PC-9 (cell line): ENCODE measurements around the gene SETBP1. TPM values are rescaled to one million over a fixed set of nuclear protein-coding genes. Genes with fewer than 3 reads are reported as not detected.
A peak's percentile ranks its signal among the peaks of the same experiment; 100 is the strongest.

ENCODE experiments used
- BruUV-seq: library from RNA; stranded (reverse); fragments of 400-500 nt; replicated peaks from 2 replicates; lab custom pipeline; 2021; lab: Mats Ljungman, UMichigan
- CTCF ChIA-PET: fragments of 300-600 bp; sonication (Branson Sonifier 250); formaldehyde crosslinking; loops from one replicate; lab custom pipeline; 2022; ENCODE audit warnings: antibody characterized with exemption; lab: Charles Lee
- POLR2A ChIA-PET: fragments of 300-600 bp; sonication (Branson Sonifier 250); formaldehyde crosslinking; loops from one replicate; lab custom pipeline; 2022; ENCODE audit warnings: antibody characterized with exemption; ENCODE audit not compliant: unreplicated experiment; lab: Charles Lee
- DNase-seq, 2 experiments: peaks; one replicate each; pipeline versions ENCODE4 v3.0.0 to v3.0.0-alpha.2; 2015 to 2022; ENCODE audit warnings: mixed read lengths in 1 of 2
- H2AFZ ChIP-seq: fragments of 200-600 bp; sonication (generic); 2 replicates; pipeline ENCODE4 v1.8.1; 2017; ENCODE audit warnings: antibody characterized with exemption
- H3F3A ChIP-seq: fragments of 200-600 bp; sonication (generic); 2 replicates; pipeline ENCODE4 v1.8.1; 2017; ENCODE audit warnings: antibody characterized with exemption, mild to moderate bottlenecking, low read depth; ENCODE audit not compliant: insufficient read depth
- H3K27ac ChIP-seq: fragments of 200-600 bp; sonication (generic); 2 replicates; pipeline ENCODE4 v1.6.1; 2016; ENCODE audit warnings: mixed run types
- H3K27me3 ChIP-seq: fragments of 200-600 bp; sonication (generic); 2 replicates; pipeline ENCODE4 v1.6.1; 2016; ENCODE audit warnings: low read depth, mixed run types; ENCODE audit not compliant: insufficient read depth
- H3K36me3 ChIP-seq: fragments of 200-600 bp; sonication (generic); 2 replicates; pipeline ENCODE4 v1.6.1; 2016; ENCODE audit warnings: low read depth, mixed run types
- H3K4me1 ChIP-seq: fragments of 200-600 bp; sonication (generic); replicated peaks from 2 replicates; pipeline ENCODE4 v1.6.1; 2016; ENCODE audit warnings: mixed run types; ENCODE audit not compliant: insufficient read depth
- H3K4me2 ChIP-seq: fragments of 200-600 bp; sonication (generic); 2 replicates; pipeline ENCODE4 v1.6.1; 2017; ENCODE audit warnings: mixed run types
- H3K4me3 ChIP-seq: fragments of 200-600 bp; sonication (generic); 2 replicates; pipeline ENCODE4 v1.6.1; 2016; ENCODE audit warnings: mixed run types
- H3K79me2 ChIP-seq: fragments of 200-600 bp; sonication (generic); 2 replicates; pipeline ENCODE4 v1.6.1; 2017; ENCODE audit warnings: low read depth, mixed run types
- H3K9me2 ChIP-seq: fragments of 200-600 bp; sonication (generic); 2 replicates; pipeline ENCODE4 v1.8.1; 2017; ENCODE audit warnings: mild to moderate bottlenecking; ENCODE audit not compliant: insufficient read depth
- H3K9me3 ChIP-seq: fragments of 200-600 bp; sonication (generic); 2 replicates; pipeline ENCODE4 v1.8.1; 2016; ENCODE audit warnings: low read depth; ENCODE audit not compliant: insufficient read depth
- H4K20me1 ChIP-seq: fragments of 200-600 bp; sonication (generic); 2 replicates; pipeline ENCODE4 v1.8.1; 2017; ENCODE audit not compliant: insufficient read depth
- CTCF ChIP-seq: fragments of 200-600 bp; sonication (generic); conservative IDR thresholded peaks from 2 replicates; pipeline ENCODE4 v1.6.1; 2017; ENCODE audit warnings: mixed run types, antibody characterized with exemption, mild to moderate bottlenecking, moderate library complexity
- EZH2 ChIP-seq: fragments of 200-600 bp; sonication (generic); IDR thresholded peaks from 2 replicates; pipeline ENCODE4 v1.8.0; 2017; ENCODE audit warnings: antibody characterized with exemption, low read depth
- intact Hi-C: fragments of 100-400 bp; cut with micrococcal nuclease; formaldehyde crosslinking; loops from one replicate; pipeline ENCODE4 v1.10.0; 2022; ENCODE audit not compliant: unreplicated experiment
- total RNA-seq: library from RNA; stranded (reverse); gene quantifications from 2 replicates; pipeline ENCODE4 v1.2.3, GENCODE V29; 2021

SETBP1 gene
- total RNA-seq, 1 experiment from 2014 or later = 9.0 TPM

DNA sequence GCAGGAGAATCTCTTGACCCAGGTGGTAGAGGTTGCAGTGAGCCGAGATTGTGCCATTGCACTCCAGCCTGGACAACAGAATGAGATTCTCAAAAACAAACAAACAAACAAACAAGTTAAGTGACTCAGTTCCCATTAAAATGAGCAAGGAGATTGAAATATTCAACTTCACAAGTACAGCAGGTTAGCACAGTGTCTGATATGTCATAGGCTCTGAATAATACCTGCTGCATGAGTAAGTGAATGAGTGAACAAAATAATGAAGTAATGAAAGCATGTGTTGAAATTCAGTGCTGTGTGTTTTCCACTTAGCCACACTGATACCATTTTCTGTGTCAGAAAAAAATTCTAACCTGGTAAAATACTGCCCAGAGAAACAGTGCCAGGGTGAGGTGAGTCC lies 41.9 kb upstream of the SETBP1 start:
- no TSS peak for BruUV-seq
- POLR2A ChIA-PET = no interaction called here

GRCh38 chr18:44643004-44643403 lies 37.7 kb upstream of the SETBP1 start:
- H3K4me1 ChIP-seq = peaks cover 11% of the 10 kb centered on the region
- no TSS peak for BruUV-seq
- no peaks in the 10 kb centered on the region for H3K27me3 ChIP-seq
- H3K4me3 ChIP-seq = no peak overlapping the region
- H3K9me2 ChIP-seq = no peaks in the 10 kb centered on the region; the same call in 1 of the 2 replicates
- no peak overlapping the region for H2AFZ ChIP-seq
- H4K20me1 ChIP-seq = no peaks in the 10 kb centered on the region
- no peak for DNase-seq
- TF ChIP-seq CTCF = no peak
- no peak for TF ChIP-seq EZH2
- ChIA-PET POLR2A (interaction anchor here (0.6 kb wide), 1 partner anchor 54 kb away, joined by 4 read pairs; no protein-coding TSS in a partner anchor), CTCF (no interaction called here)
- H3K4me2 ChIP-seq = no peak overlapping the region
- H3K79me2 ChIP-seq = no peaks in the 10 kb centered on the region
- H3K9me3 ChIP-seq = 0 out of 2 replicates have a peak, but pooled peaks cover 3% of the 10 kb centered on the region
- no peak overlapping the region for H3K27ac ChIP-seq
- intact Hi-C loops = no loop called here
- peaks cover 10% of the 10 kb centered on the region for H3F3A ChIP-seq
- H3K36me3 ChIP-seq = no peaks in the 10 kb centered on the region

More for the DNA sequence above, 41.9 kb upstream of the SETBP1 start:
- H3K27ac ChIP-seq = peak overlapping the region; percentile 88
- intact Hi-C loops = no loop called here
- H4K20me1 ChIP-seq = no peaks in the 10 kb centered on the region
- no peaks in the 10 kb centered on the region for H3K36me3 ChIP-seq
- no peaks in the 10 kb centered on the region for H3K9me3 ChIP-seq
- H3F3A ChIP-seq = peaks cover 26% of the 10 kb centered on the region
- peaks cover 38% of the 10 kb centered on the region for H3K4me1 ChIP-seq
- no peaks in the 10 kb centered on the region for H3K27me3 ChIP-seq
- no peak overlapping the region; the same call in 1 of the 2 replicates for H3K4me2 ChIP-seq
- no peak for DNase-seq
- H3K4me3 ChIP-seq = no peak overlapping the region
- CTCF ChIA-PET = no interaction called here
- H3K79me2 ChIP-seq = no peaks in the 10 kb centered on the region
- TF ChIP-seq EZH2 = no peak
- no peak for TF ChIP-seq CTCF
- H3K9me2 ChIP-seq = no peaks in the 10 kb centered on the region
- no peak overlapping the region for H2AFZ ChIP-seq

DNA sequence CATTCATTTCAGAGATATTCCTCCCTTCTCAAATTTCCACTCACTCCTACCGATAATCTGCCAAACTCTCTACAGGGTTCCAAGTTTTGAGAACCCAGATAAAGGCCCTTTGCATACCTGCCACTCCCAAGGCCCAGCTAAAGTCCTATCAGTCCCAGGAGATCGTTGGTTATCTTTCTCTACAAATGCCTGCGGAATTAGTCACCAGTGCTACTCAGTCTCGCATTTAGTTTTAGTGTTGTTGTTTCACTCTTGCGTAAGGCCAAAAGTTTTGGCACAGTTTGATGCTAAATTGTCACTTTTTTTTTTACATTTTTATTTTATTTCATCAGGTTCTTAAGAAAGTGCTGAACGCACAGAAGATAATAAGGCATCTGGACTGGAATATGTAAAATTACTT lies 29.2 kb upstream of the SETBP1 start:
- peak overlapping the region; percentile 10; the same call in 1 of the 2 replicates for H3K4me2 ChIP-seq
- H3K27ac ChIP-seq = peak overlapping the region; percentile 74
- no peaks in the 10 kb centered on the region for H3K79me2 ChIP-seq
- peaks cover 24% of the 10 kb centered on the region for H3F3A ChIP-seq
- CTCF ChIA-PET = no interaction called here
- no peaks in the 10 kb centered on the region for H3K36me3 ChIP-seq
- 0 out of 2 replicates have a peak, but pooled peaks cover 5% of the 10 kb centered on the region for H3K9me3 ChIP-seq
- H3K4me3 ChIP-seq = no peak overlapping the region
- no peak overlapping the region for H2AFZ ChIP-seq
- no TSS peak for BruUV-seq
- POLR2A ChIA-PET = no interaction called here
- H3K27me3 ChIP-seq = no peaks in the 10 kb centered on the region
- intact Hi-C loops = loop anchor here (5.0 kb wide), 1 partner anchor 309 kb away; no protein-coding TSS in a partner anchor
- peaks cover 44% of the 10 kb centered on the region for H3K4me1 ChIP-seq
- no peaks in the 10 kb centered on the region for H3K9me2 ChIP-seq
- peak; percentile 58 to 92 for DNase-seq
- TF ChIP-seq EZH2 = no peak
- no peak for TF ChIP-seq CTCF
- H4K20me1 ChIP-seq = no peaks in the 10 kb centered on the region
